CD4-positive, alpha-beta T cell treated with Interleukin-1 beta for 1 hour (primary cell): ENCODE data around the gene YY1.
"Not testable (repeated sequence)": the region's sequence is repeated elsewhere in the genome, so short reads cannot be mapped to it uniquely, and the experiment has no call there.

ENCODE experiments used
- DNase-seq, 2 donors: peaks; one replicate each; pipeline ENCODE4 v3.0.0-alpha.2; 2020 to 2022

The YY1 gene

DNA sequence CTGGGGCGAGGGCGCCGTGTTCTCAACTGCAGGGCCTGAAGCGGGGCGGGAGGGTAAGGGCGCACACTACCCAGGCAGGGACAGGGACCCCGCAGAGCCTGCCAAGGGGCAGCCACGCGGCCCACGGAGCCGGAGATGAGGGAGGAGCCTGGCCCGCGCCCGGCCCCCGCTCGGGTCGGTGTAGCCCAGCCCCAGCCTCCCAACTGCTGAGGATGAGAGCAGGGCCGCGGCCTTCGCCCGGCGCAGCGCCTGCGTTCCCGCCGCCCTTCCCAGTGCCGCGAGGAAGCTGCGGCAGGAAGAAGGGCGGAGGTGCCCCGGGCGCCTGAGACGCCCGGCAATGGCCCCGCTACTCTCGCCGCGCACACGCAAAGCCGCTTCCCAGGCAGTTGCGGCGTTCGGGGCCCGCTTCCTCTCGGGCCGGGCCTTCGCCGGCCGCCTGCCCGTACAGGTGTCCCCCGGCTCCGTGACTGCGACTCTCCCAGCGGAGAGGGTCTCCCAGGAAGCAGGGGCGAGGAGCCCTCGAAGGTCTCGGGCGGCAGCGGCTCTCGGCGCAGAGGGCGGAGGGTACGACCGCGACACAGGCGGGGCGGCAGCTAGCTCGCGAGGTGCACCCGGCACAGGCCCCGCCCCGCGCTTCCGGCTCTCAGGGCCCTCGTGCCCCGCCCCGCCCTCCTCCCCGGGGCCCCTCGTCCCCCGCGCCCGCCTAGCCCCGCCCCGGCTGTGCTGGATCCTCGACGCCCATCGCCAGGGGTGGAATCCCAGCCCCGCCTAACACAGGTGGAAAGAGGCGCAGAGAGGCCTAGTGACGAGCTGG is 24.8 kb upstream of the YY1 start:
- peak; percentile 90 to 91 for DNase-seq

DNA sequence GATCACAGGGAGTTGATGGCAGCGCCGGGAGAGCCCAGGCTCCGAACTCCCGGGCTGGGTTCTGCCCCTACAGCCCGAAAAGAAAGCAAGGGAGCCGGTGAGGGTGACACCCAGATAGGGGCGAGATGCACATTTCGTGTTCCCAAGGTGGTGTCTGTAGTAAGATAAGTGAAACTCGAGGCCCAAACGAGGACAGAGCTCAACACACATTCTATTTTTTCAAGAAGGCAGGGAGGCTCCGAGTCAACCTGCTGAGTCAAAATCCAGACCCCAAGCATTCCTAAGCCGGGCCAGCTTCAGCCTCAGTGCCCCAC is 24.2 kb upstream of the YY1 start:
- no peak for DNase-seq

GRCh38 chr14:100215330-100215885 is 23.5 kb upstream of the YY1 start:
- no peak for DNase-seq

GRCh38 chr14:100219126-100219785 is 19.7 kb upstream of the YY1 start:
- no peak for DNase-seq

GRCh38 chr14:100221533-100222223 is 17.3 kb upstream of the YY1 start:
- DNase-seq, result peak; percentile 71 to 75

DNA sequence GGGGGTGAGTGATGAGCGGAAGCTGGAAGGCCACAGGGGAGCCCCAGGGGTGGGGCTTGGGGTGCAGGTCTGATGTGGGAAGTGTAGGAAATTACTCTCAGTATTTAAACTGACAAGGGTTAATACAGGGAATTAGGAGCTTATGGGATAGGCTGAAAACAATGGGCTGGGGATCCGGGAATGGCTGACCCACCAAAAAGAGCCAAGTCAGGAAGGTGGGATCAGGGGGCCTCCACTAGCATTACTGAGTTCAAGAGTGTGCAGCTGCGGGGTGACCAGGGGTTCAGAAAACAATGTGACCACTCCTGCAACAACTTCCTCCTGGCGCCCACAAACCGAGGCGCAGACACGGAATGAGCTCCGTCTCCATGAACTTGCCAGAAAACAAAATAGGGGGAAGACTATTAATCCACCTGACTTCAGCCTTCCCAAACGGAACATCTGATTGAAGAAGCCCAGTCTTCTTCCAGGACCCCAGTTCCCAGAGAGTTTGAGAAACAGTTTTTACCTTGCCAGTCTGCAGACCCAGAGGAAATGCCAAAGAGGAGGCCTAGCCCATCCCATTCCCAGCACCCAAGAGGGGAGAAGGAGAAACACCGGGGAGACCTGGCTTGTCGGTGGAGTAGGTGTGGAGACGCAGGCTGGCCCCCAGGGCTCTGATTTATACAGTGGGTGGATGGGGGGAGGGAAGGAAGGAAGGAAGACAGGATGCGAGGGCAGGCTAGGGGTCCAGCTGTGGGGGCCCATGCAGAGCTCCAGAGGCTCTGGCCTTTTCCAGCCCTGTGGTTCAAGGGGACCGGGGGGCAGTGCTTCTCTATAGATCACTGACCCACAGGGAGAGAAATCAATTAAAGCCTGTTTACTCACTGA is 16.5 kb upstream of the YY1 start:
- DNase-seq, result no peak

- no peak for DNase-seq
Measured at GRCh38 chr14:100223332-100224201, 15.4 kb upstream of the YY1 start.

- no peak for DNase-seq
Measured at GRCh38 chr14:100224229-100224866, 14.6 kb upstream of the YY1 start.

GRCh38 chr14:100225169-100225568 is 13.8 kb upstream of the YY1 start:
- no peak for DNase-seq

- no peak for DNase-seq
Measured at GRCh38 chr14:100230361-100230760, 8.6 kb upstream of the YY1 start.

DNA sequence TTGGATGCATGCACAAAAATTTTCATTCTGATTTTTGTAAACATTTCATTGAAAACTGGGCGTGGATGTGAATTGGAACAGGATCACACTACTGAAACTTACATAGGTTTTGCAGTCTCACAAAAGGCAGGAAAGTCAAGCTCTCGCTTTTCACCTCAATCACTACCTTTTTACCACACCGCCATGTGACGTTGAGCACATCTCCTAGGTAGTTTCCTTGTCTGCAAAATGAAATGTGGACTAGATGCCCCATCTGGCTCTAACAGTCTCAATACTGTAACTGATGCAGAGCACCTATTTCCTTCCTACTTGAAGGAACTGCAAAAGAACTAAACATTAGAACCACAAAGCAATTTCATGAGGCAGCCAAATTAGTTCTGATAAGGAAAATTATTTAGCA is 4.4 kb upstream of the YY1 start:
- DNase-seq, result peak in 1 of 2 donors; percentile 31

DNA sequence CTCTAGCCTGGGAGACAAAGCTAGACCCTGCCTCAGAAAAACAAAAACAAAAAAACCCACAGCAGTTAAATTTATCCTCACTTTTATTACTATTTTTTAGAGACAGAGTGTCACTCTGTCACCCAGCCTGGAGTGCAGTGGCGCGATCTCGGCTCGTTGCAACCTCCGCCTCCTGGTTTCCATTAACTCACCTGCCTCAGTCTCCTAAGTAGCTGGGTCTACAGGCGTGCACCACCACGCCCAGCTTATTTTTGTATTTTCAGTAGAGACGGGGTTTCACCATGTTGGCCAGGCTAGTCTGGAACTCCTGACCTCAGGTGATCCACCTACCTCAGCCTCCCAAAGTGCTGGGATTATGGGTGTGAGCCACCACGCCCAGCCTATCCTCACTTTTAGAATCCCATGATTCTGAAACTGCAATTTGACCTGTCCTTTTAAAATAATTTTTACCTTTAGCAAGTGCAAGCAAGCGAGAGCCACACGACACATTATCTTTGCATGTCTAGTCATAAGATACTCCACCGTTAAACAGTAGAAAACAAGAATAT is 2.6 kb upstream of the YY1 start:
- not testable (repeated sequence) for DNase-seq

DNA sequence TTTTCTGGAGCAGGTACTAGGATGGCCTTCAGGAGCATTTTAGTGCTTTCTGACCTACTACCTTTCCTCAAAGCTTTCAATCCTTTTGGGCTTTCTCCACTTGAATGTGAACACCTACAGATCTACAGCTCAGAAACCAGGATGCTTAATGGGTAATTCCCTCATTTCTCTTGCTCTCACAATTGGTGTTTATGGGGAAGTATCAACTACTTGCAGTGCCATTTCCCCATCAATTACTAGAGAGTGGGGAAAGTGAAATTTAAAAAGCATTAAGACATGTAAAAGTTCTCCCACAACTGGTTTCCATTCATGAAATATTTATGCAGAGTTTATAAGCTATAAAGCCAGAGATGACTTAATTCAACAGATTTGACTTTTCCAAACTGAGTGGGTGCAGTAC is 2.1 kb upstream of the YY1 start:
- no peak for DNase-seq

DNA sequence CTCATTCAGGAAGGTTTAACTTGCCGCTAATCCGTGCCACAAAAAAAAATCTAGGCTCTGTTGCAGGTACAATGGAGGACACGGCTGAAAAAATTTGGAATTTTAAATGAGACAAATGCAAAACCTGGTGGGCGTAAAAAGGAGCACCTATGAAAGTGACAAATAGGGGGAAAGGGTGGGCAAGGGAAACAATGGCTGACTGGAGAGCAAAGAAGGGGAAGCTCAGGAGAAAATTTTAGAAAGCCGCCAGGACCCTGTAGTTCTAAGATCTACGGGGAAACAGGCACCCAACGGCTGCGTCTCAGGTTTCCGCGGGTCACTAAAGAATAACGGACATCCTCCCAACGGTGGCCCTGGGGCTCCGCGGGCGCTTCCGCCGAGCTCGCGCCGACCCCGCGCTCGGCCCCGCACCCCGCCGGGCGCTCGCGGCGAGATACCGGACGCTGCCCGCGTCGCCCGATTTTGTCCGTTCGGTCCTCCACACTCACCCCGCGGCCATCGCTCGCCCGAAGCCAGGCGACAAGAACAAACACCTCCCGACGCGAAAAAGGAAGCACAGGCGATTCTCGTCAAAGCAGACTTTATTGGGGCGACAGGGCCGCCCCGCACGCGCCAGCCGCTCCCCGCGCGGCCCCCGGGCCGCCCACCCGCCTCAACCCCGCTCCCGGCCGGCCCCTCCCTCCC is 1.1 kb upstream of the YY1 start:
- peak; percentile 53 to 59 for DNase-seq

DNA sequence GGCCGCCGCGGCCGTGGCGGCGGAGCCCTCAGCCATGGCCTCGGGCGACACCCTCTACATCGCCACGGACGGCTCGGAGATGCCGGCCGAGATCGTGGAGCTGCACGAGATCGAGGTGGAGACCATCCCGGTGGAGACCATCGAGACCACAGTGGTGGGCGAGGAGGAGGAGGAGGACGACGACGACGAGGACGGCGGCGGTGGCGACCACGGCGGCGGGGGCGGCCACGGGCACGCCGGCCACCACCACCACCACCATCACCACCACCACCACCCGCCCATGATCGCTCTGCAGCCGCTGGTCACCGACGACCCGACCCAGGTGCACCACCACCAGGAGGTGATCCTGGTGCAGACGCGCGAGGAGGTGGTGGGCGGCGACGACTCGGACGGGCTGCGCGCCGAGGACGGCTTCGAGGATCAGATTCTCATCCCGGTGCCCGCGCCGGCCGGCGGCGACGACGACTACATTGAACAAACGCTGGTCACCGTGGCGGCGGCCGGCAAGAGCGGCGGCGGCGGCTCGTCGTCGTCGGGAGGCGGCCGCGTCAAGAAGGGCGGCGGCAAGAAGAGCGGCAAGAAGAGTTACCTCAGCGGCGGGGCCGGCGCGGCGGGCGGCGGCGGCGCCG is 381 bp downstream of the YY1 start:
- DNase-seq, result no peak

- DNase-seq, result peak; percentile 89 to 90
Measured at GRCh38 chr14:100239840-100240667, 1.1 kb downstream of the YY1 start.

DNA sequence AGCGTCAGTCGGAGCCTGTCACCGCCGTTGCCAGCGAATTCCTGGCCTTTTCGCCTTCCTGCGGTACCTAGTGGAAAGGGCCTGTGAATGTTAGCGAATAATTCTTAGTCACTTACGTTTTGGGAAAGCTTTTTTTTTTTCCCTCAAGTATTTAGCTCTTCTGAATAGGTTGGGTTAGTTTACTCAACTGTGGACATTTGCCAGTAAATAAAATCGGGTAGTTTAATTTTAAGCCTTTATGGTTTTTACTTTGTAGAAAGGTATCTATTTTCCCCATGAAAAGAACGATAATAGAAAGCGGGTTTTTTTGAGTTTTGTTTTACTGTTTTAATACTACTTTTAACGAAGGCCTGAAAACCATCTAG is 1.7 kb downstream of the YY1 start:
- no peak for DNase-seq

- no peak for DNase-seq
Measured at GRCh38 chr14:100241279-100241678, 2.3 kb downstream of the YY1 start.

DNA sequence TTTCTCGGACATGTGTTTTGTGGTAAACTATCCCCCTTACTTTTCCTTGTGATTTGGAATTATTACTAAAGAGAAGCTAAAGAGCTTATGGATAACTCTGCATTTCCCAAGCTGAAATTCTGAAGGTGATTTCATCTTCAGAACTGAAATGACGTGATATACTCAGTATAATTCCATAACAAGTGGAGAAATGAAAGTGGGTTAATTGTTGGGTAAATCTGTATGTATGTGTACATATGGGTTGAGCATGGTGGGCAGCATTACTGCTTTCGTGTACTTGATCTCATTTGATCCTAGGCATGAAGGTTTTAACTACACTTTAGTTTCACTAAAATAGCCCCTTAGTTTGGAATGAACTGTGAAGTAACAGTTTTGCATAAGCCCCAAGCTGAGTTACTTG is 4.1 kb downstream of the YY1 start:
- DNase-seq, result no peak
